Ovary (tissue), 3 donors: ENCODE results near the gene TBX4.
"Not testable (repeated sequence)": the region's sequence is repeated elsewhere in the genome, so short reads cannot be mapped to it uniquely, and the experiment has no call there.

ENCODE experiments used
- EP300 ChIP-seq: sonication (generic); formaldehyde crosslinking; IDR thresholded peaks from one replicate; pipeline ENCODE4 v1.6.1; 2017; ENCODE audit warnings: antibody characterized with exemption
- POLR2A ChIP-seq: fragments of 450-650 bp; IDR thresholded peaks from one replicate; pipeline ENCODE4 v1.6.1; 2017; ENCODE audit warnings: antibody characterized with exemption, mild to moderate bottlenecking, moderate library complexity
- TF ChIP-seq, protein P1 (sequence below), 3 donors: fragments of 450-650 bp in 2 of 3; fragments of 200-600 bp in 1 of 3; IDR thresholded peaks; one replicate each; pipeline versions ENCODE4 v1.5.1 to v1.8.0; 2016 to 2022; ENCODE audit warnings: antibody characterized with exemption in 3 of 3, mild to moderate bottlenecking in 1 of 3
- donor health status: DM: no; HTN: no; CAD: no.

DNA sequence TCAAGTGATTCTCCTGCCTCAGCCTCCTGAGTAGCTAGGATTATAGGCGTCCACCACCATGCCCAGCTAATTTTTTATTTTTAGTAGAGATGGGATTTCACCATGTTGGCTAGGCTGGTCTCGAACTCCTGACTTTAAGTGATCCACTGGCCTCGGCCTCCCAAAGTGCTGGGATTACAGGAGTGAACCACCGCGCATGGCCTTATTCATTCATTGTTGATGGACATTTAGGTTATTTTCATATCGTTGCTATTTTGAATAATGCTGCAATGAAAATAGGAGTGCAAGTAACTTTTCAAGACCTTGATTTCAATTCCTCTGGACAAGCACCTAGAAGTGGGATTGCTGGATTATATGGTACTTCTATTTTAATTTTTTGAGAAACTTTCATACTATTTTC is 22.4 kb upstream of the TBX4 start:
- TF ChIP-seq, protein P1, sequence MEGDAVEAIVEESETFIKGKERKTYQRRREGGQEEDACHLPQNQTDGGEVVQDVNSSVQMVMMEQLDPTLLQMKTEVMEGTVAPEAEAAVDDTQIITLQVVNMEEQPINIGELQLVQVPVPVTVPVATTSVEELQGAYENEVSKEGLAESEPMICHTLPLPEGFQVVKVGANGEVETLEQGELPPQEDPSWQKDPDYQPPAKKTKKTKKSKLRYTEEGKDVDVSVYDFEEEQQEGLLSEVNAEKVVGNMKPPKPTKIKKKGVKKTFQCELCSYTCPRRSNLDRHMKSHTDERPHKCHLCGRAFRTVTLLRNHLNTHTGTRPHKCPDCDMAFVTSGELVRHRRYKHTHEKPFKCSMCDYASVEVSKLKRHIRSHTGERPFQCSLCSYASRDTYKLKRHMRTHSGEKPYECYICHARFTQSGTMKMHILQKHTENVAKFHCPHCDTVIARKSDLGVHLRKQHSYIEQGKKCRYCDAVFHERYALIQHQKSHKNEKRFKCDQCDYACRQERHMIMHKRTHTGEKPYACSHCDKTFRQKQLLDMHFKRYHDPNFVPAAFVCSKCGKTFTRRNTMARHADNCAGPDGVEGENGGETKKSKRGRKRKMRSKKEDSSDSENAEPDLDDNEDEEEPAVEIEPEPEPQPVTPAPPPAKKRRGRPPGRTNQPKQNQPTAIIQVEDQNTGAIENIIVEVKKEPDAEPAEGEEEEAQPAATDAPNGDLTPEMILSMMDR (IDR thresholded peaks at IDR 0.05), result not testable (repeated sequence)
- not testable (repeated sequence) for TF ChIP-seq POLR2A, EP300
